HEK293 (cell line): ENCODE measurements around the gene PRKCE.

Experiments
- CTCF ChIP-seq: fragments of 450-650 bp; formaldehyde crosslinking; IDR thresholded peaks from 2 replicates; pipeline ENCODE4 v1.5.1; 2016; ENCODE audit warnings: missing biosample characterization, missing genetic modification characterization
- ELK4 ChIP-seq: IDR thresholded peaks from 2 replicates; pipeline ENCODE4 v1.6.1; 2011; ENCODE audit warnings: mild to moderate bottlenecking, low read depth, low read length, borderline replicate concordance
- OVOL3 ChIP-seq: fragments of 450-650 bp; formaldehyde crosslinking; IDR thresholded peaks from 2 replicates; pipeline ENCODE4 v1.5.1; 2016; ENCODE audit warnings: missing biosample characterization, missing genetic modification characterization
- REST ChIP-seq: fragments of 450-650 bp; formaldehyde crosslinking; IDR thresholded peaks from 2 replicates; pipeline ENCODE4 v1.5.1; 2016; ENCODE audit warnings: missing biosample characterization, missing genetic modification characterization
- ZNF561 ChIP-seq: fragments of 450-650 bp; IDR thresholded peaks from 2 replicates; pipeline ENCODE4 v1.5.1; 2018; ENCODE audit warnings: missing biosample characterization, missing genetic modification characterization, borderline replicate concordance
- ZNF639 ChIP-seq: fragments of 450-650 bp; formaldehyde crosslinking; IDR thresholded peaks from 2 replicates; pipeline ENCODE4 v1.5.1; 2016; ENCODE audit warnings: missing biosample characterization, missing genetic modification characterization

- no peak for TF ChIP-seq CTCF (tag by site-specific recombination)
- no peak for TF ChIP-seq ELK4
- no peak for TF ChIP-seq ZNF561 (tag by site-specific recombination)
- no peak for TF ChIP-seq OVOL3
- no peak for TF ChIP-seq ZNF639 (tag by site-specific recombination)
- TF ChIP-seq REST (tag by site-specific recombination), result no peak
Measured at GRCh38 chr2:46000660-46001059, 349.2 kb downstream of the PRKCE start.
